ENCODE results near the gene OR51I2. TPM values are rescaled to one million over a fixed set of nuclear protein-coding genes. Genes with fewer than 3 reads are reported as not detected.

The OR51I2 gene
- total RNA-seq, 1 experiment from 2014 or later, result not detected

GRCh38 chr11:5421811-5422210, 27.3 kb upstream of the OR51I2 start, which contains the start of gene OR51Q1:
TSS of gene OR51Q1 (plus strand) at chr11:5422111. CDS start at chr11:5422201, 90 bp downstream.
- no peak within 1 kb of the TSS for H3K4me3 ChIP-seq (ENCODE audit: low read depth, low read length, poor library complexity, severe bottlenecking)
- no peaks in the 10 kb centered on the region for H3K27me3 ChIP-seq (replicated peaks; ENCODE audit: insufficient read depth, low read depth, low read length, poor library complexity)
- H3K9me3 ChIP-seq (ENCODE audit: low read depth, low read length, poor library complexity, severe bottlenecking), result no peaks in the 10 kb centered on the region
- ChIA-PET CTCF (no interaction called here), POLR2A (ENCODE audit: low non-redundant PET) (no interaction called here)
- no TSS peak for BruUV-seq (replicated peaks)
- H3K4me1 ChIP-seq (ENCODE audit: insufficient read depth, low read length, poor library complexity, severe bottlenecking), result no peaks in the 10 kb centered on the region
- no peak for TF ChIP-seq EZH2 (IDR thresholded peaks at IDR 0.05; ENCODE audit: borderline replicate concordance, low read depth, low read length, poor library complexity, severe bottlenecking)
- TF ChIP-seq, protein P1, sequence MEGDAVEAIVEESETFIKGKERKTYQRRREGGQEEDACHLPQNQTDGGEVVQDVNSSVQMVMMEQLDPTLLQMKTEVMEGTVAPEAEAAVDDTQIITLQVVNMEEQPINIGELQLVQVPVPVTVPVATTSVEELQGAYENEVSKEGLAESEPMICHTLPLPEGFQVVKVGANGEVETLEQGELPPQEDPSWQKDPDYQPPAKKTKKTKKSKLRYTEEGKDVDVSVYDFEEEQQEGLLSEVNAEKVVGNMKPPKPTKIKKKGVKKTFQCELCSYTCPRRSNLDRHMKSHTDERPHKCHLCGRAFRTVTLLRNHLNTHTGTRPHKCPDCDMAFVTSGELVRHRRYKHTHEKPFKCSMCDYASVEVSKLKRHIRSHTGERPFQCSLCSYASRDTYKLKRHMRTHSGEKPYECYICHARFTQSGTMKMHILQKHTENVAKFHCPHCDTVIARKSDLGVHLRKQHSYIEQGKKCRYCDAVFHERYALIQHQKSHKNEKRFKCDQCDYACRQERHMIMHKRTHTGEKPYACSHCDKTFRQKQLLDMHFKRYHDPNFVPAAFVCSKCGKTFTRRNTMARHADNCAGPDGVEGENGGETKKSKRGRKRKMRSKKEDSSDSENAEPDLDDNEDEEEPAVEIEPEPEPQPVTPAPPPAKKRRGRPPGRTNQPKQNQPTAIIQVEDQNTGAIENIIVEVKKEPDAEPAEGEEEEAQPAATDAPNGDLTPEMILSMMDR (conservative IDR thresholded peaks at IDR 0.05; ENCODE audit: low read depth, low read length), result no peak
- intact Hi-C loops (cut with micrococcal nuclease; ENCODE audit: unreplicated experiment), result no loop called here
- H3K27ac ChIP-seq (ENCODE audit: low read depth, low read length, poor library complexity, severe bottlenecking), result no peak within 1 kb of the TSS
- no peaks in the 10 kb centered on the region for H3K36me3 ChIP-seq (ENCODE audit: insufficient read depth, low read length, poor library complexity, severe bottlenecking)
- DNase-seq (ENCODE audit: low spot score), result no peak

- no peak overlapping the region for H3K4me3 ChIP-seq (ENCODE audit: low read depth, low read length, poor library complexity, severe bottlenecking)
- DNase-seq (ENCODE audit: low spot score), result no peak
- intact Hi-C loops (cut with micrococcal nuclease; ENCODE audit: unreplicated experiment), result no loop called here
- CTCF ChIA-PET, result no interaction called here
- no peaks in the 10 kb centered on the region for H3K9me3 ChIP-seq (ENCODE audit: low read depth, low read length, poor library complexity, severe bottlenecking)
- H3K27me3 ChIP-seq (replicated peaks; ENCODE audit: insufficient read depth, low read depth, low read length, poor library complexity), result no peaks in the 10 kb centered on the region
- TF ChIP-seq, protein P1 (conservative IDR thresholded peaks at IDR 0.05; ENCODE audit: low read depth, low read length), result no peak
- no peaks in the 10 kb centered on the region for H3K4me1 ChIP-seq (ENCODE audit: insufficient read depth, low read length, poor library complexity, severe bottlenecking)
- H3K36me3 ChIP-seq (ENCODE audit: insufficient read depth, low read length, poor library complexity, severe bottlenecking), result no peaks in the 10 kb centered on the region
- no TSS peak for BruUV-seq (replicated peaks)
- H3K27ac ChIP-seq (ENCODE audit: low read depth, low read length, poor library complexity, severe bottlenecking), result no peak overlapping the region
- POLR2A ChIA-PET (ENCODE audit: low non-redundant PET), result no interaction called here
These were observed 26.0 kb upstream of the OR51I2 start for GRCh38 chr11:5423131-5423530.

DNA sequence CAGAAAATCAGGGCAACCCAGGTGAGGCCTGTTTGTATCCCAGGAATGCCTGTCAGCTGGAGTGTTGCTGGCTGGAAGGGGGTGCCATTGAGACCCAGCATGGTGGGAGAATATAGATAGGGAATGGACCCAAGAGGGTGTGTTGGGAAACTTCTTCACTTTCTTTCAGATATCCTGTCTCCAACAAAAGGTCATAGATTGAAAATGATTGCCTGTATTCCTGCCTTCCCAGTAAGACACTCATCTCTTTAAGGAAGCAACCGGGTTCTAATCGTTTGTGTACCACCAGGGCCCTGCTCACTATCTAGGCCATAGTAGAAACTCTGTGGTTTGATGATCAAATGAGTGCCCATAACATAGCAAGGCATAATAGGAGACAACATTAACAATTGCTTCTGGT, 7.7 kb upstream of the OR51I2 start, which contains the start of gene OR51I1:
Gene OR51I1 (minus strand): TSS at position 101 of the 400 bp plus-strand sequence. CDS start 0 bp downstream, at position 101.
- POLR2A ChIA-PET (ENCODE audit: low non-redundant PET), result no interaction called here
- Histone ChIP-seq H3K4me3 (ENCODE audit: low read depth, low read length, poor library complexity, severe bottlenecking) (no peak within 1 kb of the TSS), H3K36me3 (ENCODE audit: insufficient read depth, low read length, poor library complexity, severe bottlenecking) (no peaks in the 10 kb centered on the region), H3K4me1 (ENCODE audit: insufficient read depth, low read length, poor library complexity, severe bottlenecking) (no peaks in the 10 kb centered on the region), H3K9me3 (ENCODE audit: low read depth, low read length, poor library complexity, severe bottlenecking) (no peaks in the 10 kb centered on the region), H3K27ac (ENCODE audit: low read depth, low read length, poor library complexity, severe bottlenecking) (no peak within 1 kb of the TSS), H3K27me3 (replicated peaks; ENCODE audit: insufficient read depth, low read depth, low read length, poor library complexity) (no peaks in the 10 kb centered on the region)
- DNase-seq (ENCODE audit: low spot score), result no peak
- CTCF ChIA-PET, result no interaction called here
- TF ChIP-seq, protein P1 (conservative IDR thresholded peaks at IDR 0.05; ENCODE audit: low read depth, low read length), result no peak
- no peak for TF ChIP-seq EZH2 (IDR thresholded peaks at IDR 0.05; ENCODE audit: borderline replicate concordance, low read depth, low read length, poor library complexity, severe bottlenecking)
- intact Hi-C loops (cut with micrococcal nuclease; ENCODE audit: unreplicated experiment), result no loop called here
- BruUV-seq (replicated peaks), result no TSS peak
